ENCODE results near the gene TEX14.
"Not testable (repeated sequence)": the region's sequence is repeated elsewhere in the genome, so short reads cannot be mapped to it uniquely, and the experiment has no call there.

TEX14 gene

GRCh38 chr17:58556833-58557250, 135.0 kb downstream of the TEX14 start:
- no peak for TF ChIP-seq CTCF (IDR thresholded peaks at IDR 0.05; ENCODE audit: extremely low read depth, missing control alignments)
- DNase-seq (ENCODE audit: low spot score), result no peak

GRCh38 chr17:58555109-58555508, 136.7 kb downstream of the TEX14 start:
- not testable (repeated sequence) for DNase-seq (ENCODE audit: low spot score)

GRCh38 chr17:58541249-58541648, 150.6 kb downstream of the TEX14 start:
- peak; percentile 52 for DNase-seq (ENCODE audit: low spot score)
- peak; percentile 12 for TF ChIP-seq CTCF (IDR thresholded peaks at IDR 0.05; ENCODE audit: extremely low read depth, missing control alignments)

- TF ChIP-seq CTCF (IDR thresholded peaks at IDR 0.05; ENCODE audit: extremely low read depth, missing control alignments), result no peak
Measured at GRCh38 chr17:58539698-58540097, 152.1 kb downstream of the TEX14 start.

GRCh38 chr17:58538811-58539409, 152.9 kb downstream of the TEX14 start:
- no peak for DNase-seq (ENCODE audit: low spot score)
- no peak for TF ChIP-seq CTCF (IDR thresholded peaks at IDR 0.05; ENCODE audit: extremely low read depth, missing control alignments)

More at GRCh38 chr17:58539698-58540097, 152.1 kb downstream of the TEX14 start:
- no peak for DNase-seq (ENCODE audit: low spot score)

- TF ChIP-seq CTCF (IDR thresholded peaks at IDR 0.05; ENCODE audit: extremely low read depth, missing control alignments), result no peak
- no peak for DNase-seq (ENCODE audit: low spot score)
Measured at GRCh38 chr17:58537266-58537665, 154.6 kb downstream of the TEX14 start.

GRCh38 chr17:58536542-58536941, 155.3 kb downstream of the TEX14 start:
- no peak for TF ChIP-seq CTCF (IDR thresholded peaks at IDR 0.05; ENCODE audit: extremely low read depth, missing control alignments)
- no peak for DNase-seq (ENCODE audit: low spot score)

GRCh38 chr17:58535431-58535830, 156.4 kb downstream of the TEX14 start:
- DNase-seq (ENCODE audit: low spot score), result no peak
- no peak for TF ChIP-seq CTCF (IDR thresholded peaks at IDR 0.05; ENCODE audit: extremely low read depth, missing control alignments)

Data from GM20000 (cell line).